ENCODE data around the gene ZEB2.

DNA sequence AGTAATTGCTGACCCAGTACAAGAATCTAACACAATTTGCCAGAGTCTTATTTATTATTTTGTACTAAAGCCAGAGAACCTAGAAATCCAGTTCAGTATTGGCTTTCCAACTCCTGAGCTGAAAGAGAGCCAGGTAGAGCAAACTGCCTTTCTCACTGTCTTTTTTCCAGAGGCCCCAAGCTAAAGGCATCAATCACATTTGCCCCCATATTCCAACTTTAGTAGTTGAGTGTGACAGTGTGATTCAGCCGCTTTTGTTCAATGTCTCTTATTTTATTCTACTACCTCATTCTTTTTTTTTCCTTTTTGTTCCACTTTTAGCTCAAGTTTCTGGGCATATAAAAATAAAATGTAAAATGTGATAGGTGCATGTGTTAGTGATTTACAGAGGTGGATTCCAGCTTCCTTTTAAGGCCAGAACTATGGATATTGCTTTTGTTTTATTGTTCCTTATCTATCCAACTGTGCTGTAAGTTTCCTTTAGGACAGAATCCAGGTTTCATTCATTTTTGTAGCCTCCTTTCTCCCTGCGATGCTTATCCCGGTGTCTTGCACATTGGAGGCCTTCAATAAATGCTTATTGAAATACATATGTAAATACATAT is 153.0 kb downstream of the ZEB2 start:
- TF ChIP-seq POLR2AphosphoS5 (IDR thresholded peaks at IDR 0.05) = no peak
- TF ChIP-seq, protein P1, sequence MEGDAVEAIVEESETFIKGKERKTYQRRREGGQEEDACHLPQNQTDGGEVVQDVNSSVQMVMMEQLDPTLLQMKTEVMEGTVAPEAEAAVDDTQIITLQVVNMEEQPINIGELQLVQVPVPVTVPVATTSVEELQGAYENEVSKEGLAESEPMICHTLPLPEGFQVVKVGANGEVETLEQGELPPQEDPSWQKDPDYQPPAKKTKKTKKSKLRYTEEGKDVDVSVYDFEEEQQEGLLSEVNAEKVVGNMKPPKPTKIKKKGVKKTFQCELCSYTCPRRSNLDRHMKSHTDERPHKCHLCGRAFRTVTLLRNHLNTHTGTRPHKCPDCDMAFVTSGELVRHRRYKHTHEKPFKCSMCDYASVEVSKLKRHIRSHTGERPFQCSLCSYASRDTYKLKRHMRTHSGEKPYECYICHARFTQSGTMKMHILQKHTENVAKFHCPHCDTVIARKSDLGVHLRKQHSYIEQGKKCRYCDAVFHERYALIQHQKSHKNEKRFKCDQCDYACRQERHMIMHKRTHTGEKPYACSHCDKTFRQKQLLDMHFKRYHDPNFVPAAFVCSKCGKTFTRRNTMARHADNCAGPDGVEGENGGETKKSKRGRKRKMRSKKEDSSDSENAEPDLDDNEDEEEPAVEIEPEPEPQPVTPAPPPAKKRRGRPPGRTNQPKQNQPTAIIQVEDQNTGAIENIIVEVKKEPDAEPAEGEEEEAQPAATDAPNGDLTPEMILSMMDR (IDR thresholded peaks at IDR 0.05) = no peak
- no peak for TF ChIP-seq POLR2A (IDR thresholded peaks at IDR 0.05)
